Fibroblast of skin of left quadriceps (primary cell): ENCODE data around the gene SNX17.
"Not testable (repeated sequence)": the region's sequence is repeated elsewhere in the genome, so short reads cannot be mapped to it uniquely, and the experiment has no call there.

Experiments used
- DNase-seq, 2 experiments: peaks; one replicate each; pipeline ENCODE4 v3.0.0-alpha.2; 2013; ENCODE audit warnings: low read depth in 2 of 2

SNX17 gene

GRCh38 chr2:27398962-27399361 lies 28.5 kb downstream of the SNX17 start:
- no peak for DNase-seq

DNA sequence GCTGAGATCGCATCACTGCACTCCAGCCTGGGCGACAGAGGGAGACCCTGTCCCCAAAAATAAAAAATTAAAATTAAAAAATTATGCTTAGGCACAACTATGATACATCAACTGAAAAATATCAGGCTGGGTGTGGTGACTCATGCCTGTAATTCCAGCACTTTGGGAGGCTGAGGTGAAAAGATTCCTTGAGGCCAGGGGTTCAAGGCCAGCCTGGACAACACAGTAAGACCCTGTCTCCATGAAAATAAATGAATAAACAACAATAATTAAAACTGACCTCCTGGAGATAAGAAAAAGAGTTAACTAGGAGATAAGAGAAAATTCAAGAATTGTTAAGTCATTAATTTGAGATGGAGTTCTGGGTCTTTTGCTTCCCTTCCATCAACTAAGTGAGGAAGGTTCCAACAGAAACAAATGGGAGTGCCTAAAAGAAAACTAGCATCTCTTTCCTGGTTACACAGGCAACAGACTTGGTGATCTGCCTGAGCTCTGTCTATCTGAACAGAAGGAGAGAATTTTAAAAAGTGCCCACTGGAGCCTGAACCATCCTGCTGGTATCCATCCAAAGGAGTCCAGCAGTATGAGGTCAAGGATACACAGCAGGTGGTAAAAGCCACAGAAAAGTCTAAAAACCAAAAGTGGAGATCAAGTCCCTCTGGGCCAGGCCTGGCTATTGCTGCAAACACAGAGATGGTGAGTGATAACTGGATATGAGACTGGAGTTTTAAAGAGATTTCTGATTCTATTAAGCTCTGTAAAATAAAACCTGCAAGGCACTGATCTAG lies 30.1 kb downstream of the SNX17 start:
- DNase-seq, result no peak

GRCh38 chr2:27407798-27408491 lies 37.5 kb downstream of the SNX17 start:
- peak in 1 of 2 experiments; percentile 9 for DNase-seq

DNA sequence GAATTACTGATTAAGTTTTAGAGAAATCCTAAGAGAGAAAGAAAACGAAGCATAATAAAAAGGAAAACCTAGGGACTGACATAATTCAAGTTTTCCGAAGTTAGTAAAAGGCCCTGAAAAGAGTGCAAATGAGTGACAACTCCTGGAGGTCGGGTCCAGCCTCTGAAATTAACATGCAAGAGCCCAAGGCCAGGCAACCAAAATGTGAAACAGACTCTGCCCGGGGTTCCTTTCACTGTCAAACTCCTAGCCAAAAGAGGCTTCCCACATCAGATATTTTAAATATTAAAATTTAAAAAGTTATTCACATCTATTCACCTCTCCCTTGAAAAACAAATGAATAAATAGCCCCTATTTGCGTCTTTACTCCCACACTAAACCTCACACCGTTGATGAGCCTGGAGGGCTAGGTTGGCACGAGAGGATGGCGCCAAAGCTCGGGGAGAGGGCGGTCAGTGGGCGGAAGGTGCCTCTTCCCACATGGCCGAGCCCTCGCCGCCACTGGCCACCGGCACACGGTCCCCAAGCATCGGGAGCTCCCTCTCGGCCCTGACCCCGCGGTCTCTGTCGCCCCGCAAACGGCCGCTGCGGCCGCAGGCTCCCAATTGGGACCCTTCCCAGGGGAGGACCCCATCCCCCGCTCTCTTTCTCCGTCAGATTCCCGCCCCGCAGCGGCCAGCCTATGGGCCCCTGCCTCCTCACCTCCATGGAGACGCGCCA lies 38.3 kb downstream of the SNX17 start:
- no peak for DNase-seq

GRCh38 chr2:27409321-27410073 lies 39.1 kb downstream of the SNX17 start, which contains the start of gene PPM1G:
TSS of gene PPM1G (minus strand) at chr2:27409591. CDS start at chr2:27409422, 169 bp downstream.
- DNase-seq, result peak; percentile 74 to 77

- DNase-seq, result no peak
Measured at GRCh38 chr2:27412419-27413152, 42.2 kb downstream of the SNX17 start.

- DNase-seq, result no peak
Measured at GRCh38 chr2:27416151-27416550, 45.7 kb downstream of the SNX17 start.

DNA sequence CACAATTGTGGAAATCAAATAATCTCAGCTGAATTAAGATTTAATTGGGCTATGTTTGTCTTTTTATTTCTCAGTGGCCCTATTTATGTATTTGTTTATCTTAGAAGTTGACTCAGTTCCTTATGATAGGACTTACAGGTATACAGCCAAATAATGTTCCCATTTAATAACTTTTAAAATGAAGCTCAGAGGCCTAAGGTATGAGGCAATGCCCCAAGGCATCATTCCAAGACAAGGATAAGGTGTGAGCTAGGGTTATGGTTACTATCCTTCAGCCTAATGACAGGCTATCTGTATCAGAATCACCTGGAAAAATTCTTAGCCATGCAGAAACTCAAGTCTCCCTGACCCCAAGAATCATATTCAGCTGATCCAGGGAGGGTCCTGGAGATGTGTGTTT lies 50.6 kb downstream of the SNX17 start:
- no peak for DNase-seq

- DNase-seq, result no peak
Measured at GRCh38 chr2:27421660-27422250, 51.3 kb downstream of the SNX17 start.

DNA sequence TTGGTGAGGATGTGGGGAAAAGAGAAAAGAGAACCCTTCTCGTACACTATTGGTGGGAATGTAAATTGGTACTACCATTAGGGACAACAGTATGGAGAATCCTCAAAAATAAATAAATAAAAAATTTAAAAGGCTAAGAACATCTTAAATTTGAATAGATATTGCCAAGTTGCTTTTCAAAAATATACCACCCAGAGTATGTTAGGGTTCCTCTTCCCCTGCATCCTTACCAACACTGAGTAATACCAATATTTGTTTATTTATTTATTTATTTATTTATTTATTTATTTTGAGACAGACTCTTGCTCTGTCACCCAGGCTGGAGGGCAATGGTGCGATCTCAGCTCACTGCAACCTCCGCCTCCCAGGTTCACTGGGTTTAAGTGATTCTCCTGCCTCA lies 52.5 kb downstream of the SNX17 start:
- no peak for DNase-seq

GRCh38 chr2:27425039-27425438 lies 54.6 kb downstream of the SNX17 start:
- not testable (repeated sequence) for DNase-seq
